ENCODE results near the gene LRP8. TPM values are rescaled to one million over a fixed set of nuclear protein-coding genes. Genes with fewer than 3 reads are reported as not detected.
"Not testable (repeated sequence)": the region's sequence is repeated elsewhere in the genome, so short reads cannot be mapped to it uniquely, and the experiment has no call there.

LRP8 gene
- total and polyA plus RNA-seq, 2 of the 4 experiments (the other 2 are of a cell fraction): 12.0 to 12.1 TPM

DNA sequence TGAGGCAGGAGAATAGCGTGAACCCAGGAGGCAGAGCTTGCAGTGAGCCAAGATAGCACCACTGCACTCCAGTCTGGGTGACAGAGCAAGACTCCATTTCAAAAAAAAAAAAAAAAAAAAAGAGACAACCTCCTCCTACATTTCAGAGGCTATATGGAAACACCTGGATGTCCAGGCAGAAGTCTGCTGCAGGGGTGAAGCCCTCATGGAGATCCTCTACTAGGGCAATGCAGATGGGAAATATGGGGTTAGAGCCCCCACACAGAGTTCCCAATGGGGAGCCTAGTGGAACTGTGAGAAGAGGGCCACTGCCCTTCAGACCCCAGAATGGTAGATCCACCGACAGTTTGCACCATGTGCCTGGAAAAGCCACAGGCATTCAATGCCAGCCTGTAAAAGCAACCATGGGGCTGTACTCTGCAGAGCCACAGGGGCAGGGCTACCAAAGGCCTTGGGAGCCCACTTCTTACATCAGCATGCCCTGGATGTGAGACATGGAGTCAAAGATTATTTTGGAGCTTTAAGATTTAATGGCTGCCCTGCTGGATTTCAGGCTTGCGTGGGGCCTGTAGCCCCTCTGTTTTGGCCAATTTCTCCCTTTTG, 121.7 kb downstream of the LRP8 start:
- ATAC-seq (ENCODE audit: low read depth); H3K4me1 ChIP-seq (ENCODE audit: control insufficient read depth, insufficient read depth, low read length); H3K56ac ChIP-seq (ENCODE audit: extremely low read depth, insufficient read depth, low read length); H4K8ac ChIP-seq (ENCODE audit: low read depth in 2 of 2, low read length in 2 of 2); H4K5ac ChIP-seq (ENCODE audit: low read depth, low read length); H2AK9ac ChIP-seq (replicated peaks; ENCODE audit: low read depth, low read length, poor library complexity); H2BK20ac ChIP-seq (ENCODE audit: low read depth, low read length); H4K20me1 ChIP-seq (ENCODE audit: insufficient read depth, low read length); H2BK120ac ChIP-seq (ENCODE audit: low read depth, low read length); H2AK5ac ChIP-seq (ENCODE audit: low read depth, low read length); intact Hi-C loops (cut with micrococcal nuclease); H2AFZ ChIP-seq (replicated peaks; ENCODE audit: low read length, poor library complexity); in situ Hi-C loops (cut with MboI; ENCODE audit: low sequenced_read_pairs); DNase-seq; H3K27me3 ChIP-seq (ENCODE audit: control insufficient read depth, insufficient read depth, low read length); H4K91ac ChIP-seq (ENCODE audit: insufficient read depth, low read depth, low read length); H3K9me3 ChIP-seq (ENCODE audit: control insufficient read depth, insufficient read depth, low read length); H3K4ac ChIP-seq (ENCODE audit: low read depth, low read length); H3K9me1 ChIP-seq (ENCODE audit: insufficient read depth, low read length); H3K4me2 ChIP-seq (ENCODE audit: low read depth, low read length); dilution Hi-C loops (cut with HindIII; ENCODE audit: low sequenced_read_pairs, unreplicated experiment); H3K79me1 ChIP-seq (ENCODE audit: low read depth in 1 of 2, low read length in 2 of 2); H2BK5ac ChIP-seq (ENCODE audit: low read depth, low read length, poor library complexity, severe bottlenecking); H3K27ac ChIP-seq (ENCODE audit: insufficient read depth, low read length); H3K18ac ChIP-seq (ENCODE audit: low read depth, low read length); CTCF ChIA-PET; BruUV-seq (replicated peaks); H2BK15ac ChIP-seq (ENCODE audit: low read depth, low read length); H3K14ac ChIP-seq (replicated peaks; ENCODE audit: low read depth, low read length); POLR2A ChIA-PET (ENCODE audit: unreplicated experiment); H3K9ac ChIP-seq (ENCODE audit: low read depth, low read length); H3K23ac ChIP-seq (ENCODE audit: low read depth, low read length); H3K4me3 ChIP-seq (ENCODE audit: insufficient read depth, low read depth, low read length): not testable (repeated sequence)
- 100% methylated on average over 1 of the region's 3 CpGs; no CpG with 5 or more reads in 1 of the 2 experiments for WGBS, 2 experiments (ENCODE audit: extremely low coverage in 2 of 2, insufficient read length in 1 of 2)
- H3K36me3 ChIP-seq (ENCODE audit: control insufficient read depth, insufficient read depth, low read length): peaks cover 53% of the 10 kb centered on the region

DNA sequence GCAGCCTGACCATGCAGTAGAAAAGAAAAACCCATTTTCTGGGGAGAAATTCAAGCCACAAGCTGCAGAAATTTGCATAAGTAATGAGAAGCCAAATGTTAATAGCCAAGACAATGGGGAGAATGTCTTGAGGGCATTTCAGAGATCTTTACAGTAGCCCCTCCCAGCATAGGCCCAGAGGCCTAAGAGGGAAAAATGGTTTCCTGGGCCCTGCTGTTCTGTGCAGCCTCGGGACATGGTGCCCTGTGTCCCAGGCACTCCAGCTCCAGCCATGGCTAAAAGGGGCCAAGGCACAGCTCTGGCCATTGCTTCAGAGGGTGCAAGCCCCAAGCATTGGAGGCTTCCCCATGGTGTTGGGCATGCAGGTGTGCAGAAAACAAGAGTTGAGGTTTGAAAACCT, 122.4 kb downstream of the LRP8 start:
- intact Hi-C loops (cut with micrococcal nuclease): not testable (repeated sequence)

More for the DNA sequence above, 122.4 kb downstream of the LRP8 start:
- dilution Hi-C loops (cut with HindIII; ENCODE audit: low sequenced_read_pairs, unreplicated experiment); BruUV-seq (replicated peaks); H2AK5ac ChIP-seq (ENCODE audit: low read depth, low read length); H3K4me3 ChIP-seq (ENCODE audit: insufficient read depth, low read depth, low read length); H3K4me1 ChIP-seq (ENCODE audit: control insufficient read depth, insufficient read depth, low read length); in situ Hi-C loops (cut with MboI; ENCODE audit: low sequenced_read_pairs); H4K5ac ChIP-seq (ENCODE audit: low read depth, low read length); POLR2A ChIA-PET (ENCODE audit: unreplicated experiment); H3K4me2 ChIP-seq (ENCODE audit: low read depth, low read length); H3K18ac ChIP-seq (ENCODE audit: low read depth, low read length); H3K9me3 ChIP-seq (ENCODE audit: control insufficient read depth, insufficient read depth, low read length); H4K8ac ChIP-seq (ENCODE audit: low read depth in 2 of 2, low read length in 2 of 2); H2BK15ac ChIP-seq (ENCODE audit: low read depth, low read length); ATAC-seq (ENCODE audit: low read depth); CTCF ChIA-PET; H3K14ac ChIP-seq (replicated peaks; ENCODE audit: low read depth, low read length); DNase-seq; H4K20me1 ChIP-seq (ENCODE audit: insufficient read depth, low read length); H3K4ac ChIP-seq (ENCODE audit: low read depth, low read length); H2BK120ac ChIP-seq (ENCODE audit: low read depth, low read length); H3K23ac ChIP-seq (ENCODE audit: low read depth, low read length); H3K27ac ChIP-seq (ENCODE audit: insufficient read depth, low read length); H2BK20ac ChIP-seq (ENCODE audit: low read depth, low read length); H4K91ac ChIP-seq (ENCODE audit: insufficient read depth, low read depth, low read length); H3K27me3 ChIP-seq (ENCODE audit: control insufficient read depth, insufficient read depth, low read length); H2AK9ac ChIP-seq (replicated peaks; ENCODE audit: low read depth, low read length, poor library complexity); H3K56ac ChIP-seq (ENCODE audit: extremely low read depth, insufficient read depth, low read length); H2AFZ ChIP-seq (replicated peaks; ENCODE audit: low read length, poor library complexity); H2BK5ac ChIP-seq (ENCODE audit: low read depth, low read length, poor library complexity, severe bottlenecking); H3K9ac ChIP-seq (ENCODE audit: low read depth, low read length); H3K9me1 ChIP-seq (ENCODE audit: insufficient read depth, low read length): not testable (repeated sequence)
- WGBS, 2 experiments (ENCODE audit: extremely low coverage in 2 of 2, insufficient read length in 1 of 2): no CpG with 5 or more reads among the region's 1 CpG
- Histone ChIP-seq H3K79me1 (ENCODE audit: low read depth in 1 of 2, low read length in 2 of 2) (peaks cover 9 to 12% of the 10 kb centered on the region in 2 experiments), H3K36me3 (ENCODE audit: control insufficient read depth, insufficient read depth, low read length) (peaks cover 52% of the 10 kb centered on the region)

All from IMR-90 (cell line).